Neural cell (in vitro differentiated cells): ENCODE data around the gene SRGAP3. TPM values are rescaled to one million over a fixed set of nuclear protein-coding genes. Genes with fewer than 3 reads are reported as not detected.

Experiments used
- H2AFZ ChIP-seq: fragments of 200-600, 300-800 bp; sonication (generic), shearing (Covaris generic); 2 replicates; pipeline ENCODE4 v1.6.0; 2014; ENCODE audit warnings: low read depth, mild to moderate bottlenecking, antibody characterized with exemption, low read length, moderate library complexity
- H3F3A ChIP-seq: fragments of 200-600 bp; shearing (Covaris generic); 2 replicates; pipeline ENCODE4 v1.6.1; 2016; ENCODE audit warnings: mild to moderate bottlenecking, moderate library complexity, mixed read lengths, antibody characterized with exemption, low read length; ENCODE audit not compliant: insufficient read depth, poor library complexity, severe bottlenecking
- H3K27ac ChIP-seq: fragments of 200-600, 300-800 bp; sonication (generic), shearing (Covaris generic); 2 replicates; pipeline ENCODE4 v1.5.1; 2014; ENCODE audit warnings: mild to moderate bottlenecking, low read length, moderate library complexity
- H3K27me3 ChIP-seq: fragments of 300-800, 200-600 bp; sonication (generic), shearing (Covaris generic); 2 replicates; pipeline ENCODE4 v1.6.0; 2014; ENCODE audit warnings: mild to moderate bottlenecking, low read depth, low read length, moderate library complexity; ENCODE audit not compliant: insufficient read depth
- H3K36me3 ChIP-seq: fragments of 300-800, 200-600 bp; sonication (generic), shearing (Covaris generic); 2 replicates; pipeline ENCODE4 v1.5.1; 2014; ENCODE audit warnings: mild to moderate bottlenecking, antibody characterized with exemption, low read length, moderate library complexity; ENCODE audit not compliant: insufficient read depth
- H3K4me2 ChIP-seq: fragments of 300-800, 200-600 bp; sonication (generic), shearing (Covaris generic); 2 replicates; pipeline ENCODE4 v1.6.0; 2014; ENCODE audit warnings: mild to moderate bottlenecking, low read length
- H3K4me3 ChIP-seq: fragments of 300-800, 200-600 bp; sonication (generic), shearing (Covaris generic); 2 replicates; pipeline ENCODE4 v1.5.1; 2014; ENCODE audit warnings: mild to moderate bottlenecking, low read length, moderate library complexity
- H3K79me2 ChIP-seq: fragments of 200-600 bp; shearing (Covaris generic); replicated peaks from 2 replicates; pipeline ENCODE4 v1.6.0; 2014; ENCODE audit warnings: mild to moderate bottlenecking, low read length, moderate library complexity; ENCODE audit not compliant: insufficient read depth
- H3K9ac ChIP-seq: fragments of 300-800, 200-600 bp; sonication (generic), shearing (Covaris generic); 2 replicates; pipeline ENCODE4 v1.6.1; 2016; ENCODE audit warnings: mild to moderate bottlenecking, low read length, mixed read lengths
- H3K9me2 ChIP-seq: fragments of 200-600 bp; shearing (Covaris generic); 2 replicates; pipeline ENCODE4 v1.6.1; 2016; ENCODE audit warnings: mild to moderate bottlenecking, low read length, mixed read lengths; ENCODE audit not compliant: insufficient read depth
- H3K9me3 ChIP-seq: fragments of 200-600, 300-800 bp; sonication (generic), shearing (Covaris generic); 2 replicates; pipeline ENCODE4 v1.6.1; 2016; ENCODE audit warnings: mild to moderate bottlenecking, mixed run types, low read length, moderate library complexity, mixed read lengths
- H4K20me1 ChIP-seq: fragments of 200-600 bp; shearing (Covaris generic); 2 replicates; pipeline ENCODE4 v1.6.1; 2016; ENCODE audit warnings: mild to moderate bottlenecking, mixed run types; ENCODE audit not compliant: insufficient read depth
- EP300 ChIP-seq: fragments of 450-650 bp; conservative IDR thresholded peaks from 2 replicates; pipeline ENCODE4 v1.6.1; 2014; ENCODE audit warnings: antibody characterized with exemption, mild to moderate bottlenecking, moderate library complexity; ENCODE audit not compliant: poor library complexity, severe bottlenecking
- EZH2 ChIP-seq: fragments of 200-600, 300-800 bp; shearing (Covaris generic), sonication (generic); IDR thresholded peaks from 2 replicates; pipeline ENCODE4 v1.6.1; 2014; ENCODE audit warnings: antibody characterized with exemption, low read length, borderline replicate concordance, mild to moderate bottlenecking; ENCODE audit not compliant: insufficient read depth, poor library complexity, severe bottlenecking
- MXI1 ChIP-seq: fragments of 450-650 bp; conservative IDR thresholded peaks from 2 replicates; pipeline ENCODE4 v1.6.1; 2014; ENCODE audit warnings: antibody characterized with exemption, mild to moderate bottlenecking; ENCODE audit not compliant: poor library complexity, severe bottlenecking
- POLR2AphosphoS5 ChIP-seq: IDR thresholded peaks from 2 replicates; pipeline ENCODE4 v1.6.1; 2012
- RAD21 ChIP-seq: fragments of 450-650 bp; conservative IDR thresholded peaks from 2 replicates; pipeline ENCODE4 v1.6.1; 2014; ENCODE audit warnings: antibody characterized with exemption, mild to moderate bottlenecking, moderate library complexity
- SMC3 ChIP-seq: fragments of 450-650 bp; conservative IDR thresholded peaks from 2 replicates; pipeline ENCODE4 v1.6.1; 2014; ENCODE audit warnings: antibody characterized with exemption, mild to moderate bottlenecking, moderate library complexity; ENCODE audit not compliant: poor library complexity
- TAF1 ChIP-seq: IDR thresholded peaks from 2 replicates; pipeline ENCODE4 v1.6.1; 2012; ENCODE audit warnings: low read depth
- polyA plus RNA-seq: library from polyadenylated mRNA; depleted of rRNA; stranded (reverse); fragments of >200 nt; gene quantifications from 2 replicates; pipeline ENCODE4 v1.2.3, GENCODE V29; 2014
- TF ChIP-seq, protein P1 (sequence below): IDR thresholded peaks from 2 replicates; pipeline ENCODE4 v1.6.1; 2012; ENCODE audit warnings: borderline replicate concordance
- TF ChIP-seq, protein P2 (sequence below): fragments of 450-650 bp; IDR thresholded peaks from 2 replicates; pipeline ENCODE4 v1.5.1; 2014; ENCODE audit warnings: antibody characterized with exemption, mild to moderate bottlenecking, moderate library complexity; ENCODE audit not compliant: poor library complexity, severe bottlenecking

SRGAP3 gene
- polyA plus RNA-seq, 1 donor from 2014 or later: 31.5 TPM

GRCh38 chr3:9077029-9077428 is 172.4 kb downstream of the SRGAP3 start:
- Histone ChIP-seq H3K79me2 (no peaks in the 10 kb centered on the region), H3K27me3 (no peaks in the 10 kb centered on the region), H3K4me3 (no peak overlapping the region), H3F3A (no peaks in the 10 kb centered on the region), H3K9me2 (no peaks in the 10 kb centered on the region), H3K4me2 (no peak overlapping the region), H3K36me3 (no peaks in the 10 kb centered on the region), H4K20me1 (no peaks in the 10 kb centered on the region), H3K27ac (no peak overlapping the region), H3K9ac (no peak overlapping the region), H3K9me3 (no peaks in the 10 kb centered on the region), H2AFZ (no peak overlapping the region)
- no peak for TF ChIP-seq RAD21
- no peak for TF ChIP-seq MXI1
- TF ChIP-seq, protein P1, sequence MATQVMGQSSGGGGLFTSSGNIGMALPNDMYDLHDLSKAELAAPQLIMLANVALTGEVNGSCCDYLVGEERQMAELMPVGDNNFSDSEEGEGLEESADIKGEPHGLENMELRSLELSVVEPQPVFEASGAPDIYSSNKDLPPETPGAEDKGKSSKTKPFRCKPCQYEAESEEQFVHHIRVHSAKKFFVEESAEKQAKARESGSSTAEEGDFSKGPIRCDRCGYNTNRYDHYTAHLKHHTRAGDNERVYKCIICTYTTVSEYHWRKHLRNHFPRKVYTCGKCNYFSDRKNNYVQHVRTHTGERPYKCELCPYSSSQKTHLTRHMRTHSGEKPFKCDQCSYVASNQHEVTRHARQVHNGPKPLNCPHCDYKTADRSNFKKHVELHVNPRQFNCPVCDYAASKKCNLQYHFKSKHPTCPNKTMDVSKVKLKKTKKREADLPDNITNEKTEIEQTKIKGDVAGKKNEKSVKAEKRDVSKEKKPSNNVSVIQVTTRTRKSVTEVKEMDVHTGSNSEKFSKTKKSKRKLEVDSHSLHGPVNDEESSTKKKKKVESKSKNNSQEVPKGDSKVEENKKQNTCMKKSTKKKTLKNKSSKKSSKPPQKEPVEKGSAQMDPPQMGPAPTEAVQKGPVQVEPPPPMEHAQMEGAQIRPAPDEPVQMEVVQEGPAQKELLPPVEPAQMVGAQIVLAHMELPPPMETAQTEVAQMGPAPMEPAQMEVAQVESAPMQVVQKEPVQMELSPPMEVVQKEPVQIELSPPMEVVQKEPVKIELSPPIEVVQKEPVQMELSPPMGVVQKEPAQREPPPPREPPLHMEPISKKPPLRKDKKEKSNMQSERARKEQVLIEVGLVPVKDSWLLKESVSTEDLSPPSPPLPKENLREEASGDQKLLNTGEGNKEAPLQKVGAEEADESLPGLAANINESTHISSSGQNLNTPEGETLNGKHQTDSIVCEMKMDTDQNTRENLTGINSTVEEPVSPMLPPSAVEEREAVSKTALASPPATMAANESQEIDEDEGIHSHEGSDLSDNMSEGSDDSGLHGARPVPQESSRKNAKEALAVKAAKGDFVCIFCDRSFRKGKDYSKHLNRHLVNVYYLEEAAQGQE: no peak
- TF ChIP-seq POLR2AphosphoS5: no peak
- no peak for TF ChIP-seq TAF1
- no peak for TF ChIP-seq EP300
- TF ChIP-seq EZH2: no peak
- TF ChIP-seq SMC3: no peak
- TF ChIP-seq, protein P2, sequence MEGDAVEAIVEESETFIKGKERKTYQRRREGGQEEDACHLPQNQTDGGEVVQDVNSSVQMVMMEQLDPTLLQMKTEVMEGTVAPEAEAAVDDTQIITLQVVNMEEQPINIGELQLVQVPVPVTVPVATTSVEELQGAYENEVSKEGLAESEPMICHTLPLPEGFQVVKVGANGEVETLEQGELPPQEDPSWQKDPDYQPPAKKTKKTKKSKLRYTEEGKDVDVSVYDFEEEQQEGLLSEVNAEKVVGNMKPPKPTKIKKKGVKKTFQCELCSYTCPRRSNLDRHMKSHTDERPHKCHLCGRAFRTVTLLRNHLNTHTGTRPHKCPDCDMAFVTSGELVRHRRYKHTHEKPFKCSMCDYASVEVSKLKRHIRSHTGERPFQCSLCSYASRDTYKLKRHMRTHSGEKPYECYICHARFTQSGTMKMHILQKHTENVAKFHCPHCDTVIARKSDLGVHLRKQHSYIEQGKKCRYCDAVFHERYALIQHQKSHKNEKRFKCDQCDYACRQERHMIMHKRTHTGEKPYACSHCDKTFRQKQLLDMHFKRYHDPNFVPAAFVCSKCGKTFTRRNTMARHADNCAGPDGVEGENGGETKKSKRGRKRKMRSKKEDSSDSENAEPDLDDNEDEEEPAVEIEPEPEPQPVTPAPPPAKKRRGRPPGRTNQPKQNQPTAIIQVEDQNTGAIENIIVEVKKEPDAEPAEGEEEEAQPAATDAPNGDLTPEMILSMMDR: no peak

- Histone ChIP-seq H3K27ac (no peak overlapping the region), H3K4me3 (no peak overlapping the region), H3K27me3 (no peaks in the 10 kb centered on the region), H3K9ac (no peak overlapping the region), H3K79me2 (no peaks in the 10 kb centered on the region), H3F3A (no peaks in the 10 kb centered on the region), H4K20me1 (no peaks in the 10 kb centered on the region), H3K9me3 (no peaks in the 10 kb centered on the region), H3K36me3 (no peaks in the 10 kb centered on the region), H2AFZ (no peak overlapping the region), H3K9me2 (no peaks in the 10 kb centered on the region), H3K4me2 (no peak overlapping the region)
- TF ChIP-seq, protein P2: no peak
- TF ChIP-seq, protein P1: no peak
- TF ChIP-seq POLR2AphosphoS5 (no peak), EP300 (no peak)
Observed at GRCh38 chr3:9075762-9076161, 173.7 kb downstream of the SRGAP3 start.
